Stimulated activated CD8-positive, alpha-beta memory T cell treated with anti-CD3 and anti-CD28 coated beads, Interleukin-15, amount 100 ng/mL, for 1 hour (primary cell): Measurements from ENCODE around the gene NDUFC2.
"Not testable (repeated sequence)": the region's sequence is repeated elsewhere in the genome, so short reads cannot be mapped to it uniquely, and the experiment has no call there.

Experiments
- DNase-seq: peaks from one replicate; pipeline ENCODE4 v3.0.0-alpha.2; 2020; ENCODE audit warnings: low read depth

The NDUFC2 gene

GRCh38 chr11:78079232-78080083 is at the start of gene NDUFC2:
NDUFC2 (minus strand) TSS chr11:78079862; CDS start chr11:78079744, 118 bp downstream.
- peak; percentile 38 for DNase-seq

- DNase-seq: no peak
Measured at GRCh38 chr11:78127403-78127802, 47.7 kb upstream of the NDUFC2 start.

DNA sequence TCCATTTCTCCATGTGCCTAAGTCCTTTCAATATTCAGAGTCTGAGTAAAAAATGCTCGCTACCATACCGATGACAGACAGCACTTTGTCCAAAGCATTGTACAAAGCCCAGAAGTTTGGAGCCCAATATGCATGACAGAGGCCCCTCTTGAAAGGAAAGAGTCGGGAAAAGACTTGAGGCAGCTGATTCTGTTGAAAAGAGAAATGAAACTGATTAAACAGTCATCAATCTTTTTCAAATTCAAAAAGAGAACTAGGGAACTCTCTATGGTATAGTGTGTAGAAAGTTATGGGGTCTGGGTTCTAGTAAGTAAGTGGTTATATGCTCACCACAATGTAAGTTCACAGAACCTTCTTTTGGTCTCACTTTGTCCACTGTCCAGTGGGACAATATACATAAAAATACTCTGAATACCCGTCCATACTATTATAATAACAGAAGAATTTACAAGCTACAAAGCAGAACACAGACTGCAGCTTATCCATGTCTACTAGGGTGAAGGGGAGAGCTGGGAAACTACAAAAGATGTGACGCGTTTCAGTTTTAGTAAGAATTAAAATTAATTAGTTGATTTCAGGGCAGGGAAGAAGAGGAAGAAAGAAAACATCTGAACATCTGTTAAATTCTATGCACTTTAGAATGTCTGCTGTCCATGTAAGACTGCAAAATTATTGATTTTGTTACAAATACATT is 33.1 kb upstream of the NDUFC2 start:
- no peak for DNase-seq

DNA sequence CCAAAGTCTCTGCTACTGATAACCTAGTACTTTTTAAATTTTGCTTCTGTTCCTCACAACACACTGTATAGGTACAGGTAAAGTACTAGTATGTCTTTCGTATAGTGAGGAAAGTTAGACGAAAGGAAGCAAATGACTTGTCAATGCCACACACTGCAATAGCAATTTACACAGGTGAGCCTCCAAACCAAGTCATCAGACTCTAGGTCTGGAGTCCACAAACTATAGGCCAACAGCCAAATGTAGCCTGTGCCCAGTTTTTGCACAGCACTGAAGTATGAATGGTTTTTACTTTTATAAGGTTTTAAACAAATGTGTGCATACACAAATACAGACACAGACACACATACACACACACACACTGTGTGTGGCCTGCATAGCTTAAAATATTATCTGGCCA is 31.6 kb upstream of the NDUFC2 start:
- no peak for DNase-seq

GRCh38 chr11:78110830-78111229 is 31.2 kb upstream of the NDUFC2 start:
- DNase-seq: no peak

DNA sequence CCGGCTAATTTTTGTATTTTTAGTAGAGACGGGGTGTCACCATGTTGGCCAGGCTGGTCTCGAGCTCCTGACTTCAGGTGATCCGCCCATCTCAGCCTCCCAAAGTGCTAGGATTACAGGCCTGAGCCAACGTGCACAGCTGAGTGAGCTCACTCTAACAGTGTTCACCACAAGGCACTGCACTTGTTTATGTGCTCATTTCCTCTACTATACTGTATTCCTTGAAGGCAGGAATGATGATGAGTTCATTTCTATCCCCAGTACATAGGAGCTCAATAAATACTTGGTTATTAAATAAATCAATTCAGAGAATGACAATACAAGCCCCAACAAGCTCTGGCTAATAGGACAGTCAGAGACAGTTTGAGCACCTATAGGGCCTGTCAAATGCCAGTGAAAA is 30.7 kb upstream of the NDUFC2 start:
- no peak for DNase-seq

- no peak for DNase-seq
Measured at GRCh38 chr11:78109081-78110015, 29.7 kb upstream of the NDUFC2 start.

GRCh38 chr11:78100676-78101472 is 21.2 kb upstream of the NDUFC2 start:
- no peak for DNase-seq

DNA sequence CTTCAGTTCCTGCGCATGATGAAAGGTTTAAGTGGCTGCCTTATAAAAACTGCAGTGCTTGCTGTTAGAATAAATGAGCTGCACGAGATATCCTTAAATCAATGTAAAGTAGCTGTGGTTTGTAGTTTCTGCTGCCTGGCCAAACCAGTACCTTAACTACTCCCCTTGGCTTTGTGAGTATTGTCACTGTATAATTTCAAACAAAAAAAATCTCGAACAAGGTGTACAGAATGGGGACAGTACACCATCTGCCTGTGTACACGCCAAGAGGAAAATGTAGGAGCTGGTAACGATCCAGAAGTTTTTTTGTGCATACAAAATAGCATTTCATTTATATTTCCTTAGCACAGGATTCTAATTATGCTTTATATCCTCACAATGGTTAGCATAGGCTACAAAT is 20.6 kb upstream of the NDUFC2 start:
- no peak for DNase-seq

- no peak for DNase-seq
Measured at GRCh38 chr11:78099666-78100065, 20.0 kb upstream of the NDUFC2 start.

- DNase-seq: no peak
Measured at GRCh38 chr11:78097666-78098385, 18.2 kb upstream of the NDUFC2 start.

DNA sequence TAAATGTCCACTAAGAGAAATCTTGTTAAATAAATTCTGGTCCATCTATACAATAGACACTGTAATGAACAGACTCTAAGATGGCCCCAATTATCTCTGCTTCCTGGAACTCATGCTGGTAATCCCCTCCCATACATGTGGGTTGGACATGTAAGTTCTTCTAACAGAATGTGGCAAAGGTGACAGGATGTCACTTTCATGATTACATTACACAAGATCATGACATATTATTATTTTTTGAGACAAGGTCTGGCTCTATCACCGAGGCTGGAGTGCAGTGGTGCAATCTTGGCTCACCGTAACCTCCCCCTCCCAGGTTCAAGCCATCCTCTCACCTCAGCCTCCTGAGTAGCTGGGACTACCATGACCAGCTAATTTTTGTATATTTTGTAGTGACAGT is 14.6 kb upstream of the NDUFC2 start:
- DNase-seq: no peak

DNA sequence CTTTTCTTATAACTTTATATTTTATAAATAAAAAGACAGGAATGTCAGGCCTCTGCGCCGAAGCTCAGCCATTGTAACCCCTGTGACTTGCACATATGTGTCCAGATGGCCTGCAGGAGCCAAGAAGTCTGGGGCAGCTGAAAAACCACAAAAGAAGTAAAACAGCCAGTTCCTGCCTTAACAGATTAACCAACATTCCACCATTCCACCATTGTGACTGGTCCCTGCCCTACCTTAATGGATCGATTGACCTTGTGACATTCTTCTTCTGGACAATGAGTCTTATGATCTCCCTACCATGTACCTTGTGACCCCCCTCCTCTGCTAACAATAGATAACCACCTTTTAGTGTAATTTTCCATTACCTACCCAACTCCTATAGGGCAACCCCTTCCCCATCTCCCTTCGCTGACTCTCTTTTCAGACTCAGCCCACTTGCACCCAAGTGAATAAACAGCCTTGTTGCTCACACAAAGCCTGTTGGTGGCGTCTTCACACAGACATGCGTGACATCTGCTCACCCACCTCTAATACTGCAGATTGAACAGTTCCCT is 6.9 kb upstream of the NDUFC2 start:
- DNase-seq: not testable (repeated sequence)

- DNase-seq: no peak
Measured at GRCh38 chr11:78085972-78086371, 6.3 kb upstream of the NDUFC2 start.

GRCh38 chr11:78084506-78084905 is 4.8 kb upstream of the NDUFC2 start:
- not testable (repeated sequence) for DNase-seq

DNA sequence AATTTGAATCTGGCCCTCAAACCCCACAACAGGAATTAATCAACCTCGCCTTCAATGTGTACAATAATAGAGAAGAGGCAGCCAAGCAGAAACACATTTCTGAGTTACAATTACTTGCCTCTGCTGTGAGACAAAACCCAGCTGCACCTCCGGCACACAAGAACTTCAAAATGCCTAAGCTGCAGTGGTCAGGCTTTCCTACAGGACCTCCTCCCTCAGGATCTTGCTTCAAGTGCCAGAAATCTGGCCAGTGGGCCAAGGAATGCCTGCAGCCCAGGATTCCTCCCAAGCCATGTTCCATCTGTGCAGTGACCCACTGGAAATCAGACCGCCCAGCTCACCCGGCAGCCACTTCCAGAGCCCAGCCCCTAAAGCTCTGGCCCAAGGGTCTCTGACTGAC is 3.4 kb upstream of the NDUFC2 start:
- no peak for DNase-seq

DNA sequence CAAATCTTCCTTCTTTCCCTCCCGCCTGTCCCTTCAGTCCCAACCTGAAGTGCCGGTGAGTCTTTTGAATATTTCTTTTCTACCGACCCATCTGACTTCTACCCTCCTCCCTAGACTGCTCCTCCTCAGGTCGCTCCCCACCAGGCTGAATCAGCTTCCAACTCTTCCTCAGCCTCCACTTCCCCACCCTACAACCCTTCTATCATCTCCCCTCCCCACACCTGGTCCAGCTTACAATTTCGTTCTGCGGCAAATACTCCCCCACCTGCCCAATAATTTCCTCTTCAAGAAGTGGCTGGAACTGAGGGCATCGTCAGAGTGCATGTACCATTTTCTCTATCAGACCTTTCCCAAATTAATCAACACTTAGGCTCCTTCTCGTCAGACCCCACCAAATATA is 2.5 kb upstream of the NDUFC2 start:
- no peak for DNase-seq

DNA sequence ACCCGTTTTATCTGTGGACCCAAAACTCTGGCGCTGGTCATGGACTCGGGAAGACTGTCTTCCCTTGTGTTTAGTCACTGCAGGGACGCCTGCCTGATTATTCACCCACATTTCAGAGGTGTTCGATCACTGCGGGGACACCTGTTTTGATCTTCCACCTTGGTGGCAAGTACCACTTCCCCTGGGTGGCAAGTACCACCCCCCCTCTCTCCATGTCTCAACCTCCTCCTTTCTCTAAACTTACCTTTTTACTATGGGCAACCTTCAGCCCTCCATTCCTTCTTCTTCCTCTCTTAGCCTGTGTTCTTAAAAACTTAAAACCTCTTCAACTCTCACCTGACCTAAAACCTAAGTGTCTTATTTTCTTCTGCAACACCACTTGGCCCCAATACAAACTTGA is 1.9 kb upstream of the NDUFC2 start:
- DNase-seq: no peak

DNA sequence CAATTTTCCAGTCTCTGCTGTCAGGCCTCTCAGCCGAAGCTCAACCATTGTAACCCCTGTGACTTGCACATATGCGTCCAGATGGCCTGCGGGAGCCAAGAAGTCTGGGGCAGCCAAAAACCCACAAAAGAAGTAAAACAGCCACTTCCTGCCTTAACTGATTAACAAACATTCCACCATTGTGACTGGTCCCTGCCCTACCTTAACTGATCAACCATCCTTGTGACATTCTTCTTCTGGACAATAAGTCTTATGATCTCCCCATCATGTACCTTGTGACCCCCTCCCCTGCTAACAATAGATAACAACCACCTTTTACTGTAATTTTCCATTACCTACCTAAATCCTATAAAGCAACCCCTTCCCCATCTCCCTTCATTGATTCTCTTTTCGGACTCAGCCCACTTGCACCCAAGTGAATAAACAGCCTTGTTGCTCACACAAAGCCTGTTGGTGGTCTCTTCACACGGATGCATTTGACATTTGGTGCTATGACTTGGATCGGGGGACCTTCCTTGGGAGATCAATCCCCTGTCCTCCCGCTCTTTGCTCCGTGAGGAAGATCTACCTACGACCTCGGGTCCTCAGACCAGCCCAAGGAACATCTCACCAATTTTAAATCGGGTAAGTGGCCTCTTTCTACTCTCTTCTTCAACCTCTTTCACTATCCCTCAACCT is 1.3 kb upstream of the NDUFC2 start:
- no peak for DNase-seq
